SU-DHL-6 (cell line): ENCODE results near the gene DLD.

ENCODE experiments used
- H2AFZ ChIP-seq: fragments of 200-600 bp; sonication (generic); 2 replicates; pipeline ENCODE4 v1.6.1; 2014; ENCODE audit warnings: low read depth, mild to moderate bottlenecking, moderate library complexity, mixed read lengths, antibody characterized with exemption, low read length; ENCODE audit not compliant: severe bottlenecking
- H3F3A ChIP-seq: fragments of 200-600 bp; shearing (Covaris generic); 2 replicates; pipeline ENCODE4 v1.6.0; 2016; ENCODE audit warnings: antibody characterized with exemption, mild to moderate bottlenecking; ENCODE audit not compliant: insufficient read depth
- H3K27ac ChIP-seq: fragments of 200-600 bp; sonication (generic); 2 replicates; pipeline ENCODE4 v1.5.1; 2016; ENCODE audit warnings: low read depth, mild to moderate bottlenecking, low read length, moderate library complexity, mixed read lengths
- H3K27me3 ChIP-seq: fragments of 200-600 bp; sonication (generic), shearing (Covaris generic); 2 replicates; pipeline ENCODE4 v1.6.0; 2014; ENCODE audit warnings: mild to moderate bottlenecking, low read length
- H3K36me3 ChIP-seq: fragments of 200-600 bp; sonication (generic); 2 replicates; pipeline ENCODE4 v1.6.1; 2014; ENCODE audit warnings: mild to moderate bottlenecking, low read length, mixed read lengths
- H3K4me2 ChIP-seq: fragments of 300-600, 200-600 bp; shearing (Covaris generic), sonication (generic); 2 replicates; pipeline ENCODE4 v1.6.0; 2014; ENCODE audit warnings: low read length, low read depth, mild to moderate bottlenecking; ENCODE audit not compliant: poor library complexity, severe bottlenecking
- H3K4me3 ChIP-seq: fragments of 200-600 bp; sonication (generic); 2 replicates; pipeline ENCODE4 v1.5.1; 2014; ENCODE audit warnings: antibody characterized with exemption, low read length, mild to moderate bottlenecking, mixed read lengths; ENCODE audit not compliant: insufficient read depth, poor library complexity, severe bottlenecking
- H3K79me2 ChIP-seq: fragments of 200-600 bp; sonication (generic); 2 replicates; pipeline ENCODE4 v1.6.1; 2014; ENCODE audit warnings: mild to moderate bottlenecking, low read length, moderate library complexity; ENCODE audit not compliant: insufficient read depth
- H3K9ac ChIP-seq: fragments of 200-600 bp; sonication (generic); 2 replicates; pipeline ENCODE4 v1.7.0; 2014; ENCODE audit warnings: mild to moderate bottlenecking, low read length
- H3K9me2 ChIP-seq: fragments of 200-600 bp; sonication (generic); replicated peaks from 2 replicates; pipeline ENCODE4 v1.6.1; 2014; ENCODE audit warnings: low read length; ENCODE audit not compliant: insufficient read depth
- H3K9me3 ChIP-seq: fragments of 200-600 bp; sonication (generic); 2 replicates; pipeline ENCODE4 v1.6.1; 2014; ENCODE audit warnings: low read length, mixed read lengths; ENCODE audit not compliant: insufficient read depth
- H4K20me1 ChIP-seq: fragments of 200-600 bp; sonication (generic); 2 replicates; pipeline ENCODE4 v1.6.1; 2014; ENCODE audit warnings: low read depth, mild to moderate bottlenecking, antibody characterized with exemption, low read length, moderate library complexity, mixed read lengths
- EZH2phosphoT487 ChIP-seq: fragments of 200-600 bp; sonication (generic), shearing (Covaris generic); conservative IDR thresholded peaks from 2 replicates; pipeline ENCODE4 v1.6.1; 2018; ENCODE audit warnings: mild to moderate bottlenecking, antibody characterized with exemption, low read length, moderate library complexity, mixed read lengths
- TF ChIP-seq, protein P1 (sequence below): fragments of 200-600 bp; sonication (generic); IDR thresholded peaks from one replicate; pipeline ENCODE4 v1.5.1; 2017; ENCODE audit warnings: antibody characterized with exemption, mild to moderate bottlenecking, low read length, moderate library complexity; ENCODE audit not compliant: insufficient read depth, poor library complexity, severe bottlenecking

The DLD gene

DNA sequence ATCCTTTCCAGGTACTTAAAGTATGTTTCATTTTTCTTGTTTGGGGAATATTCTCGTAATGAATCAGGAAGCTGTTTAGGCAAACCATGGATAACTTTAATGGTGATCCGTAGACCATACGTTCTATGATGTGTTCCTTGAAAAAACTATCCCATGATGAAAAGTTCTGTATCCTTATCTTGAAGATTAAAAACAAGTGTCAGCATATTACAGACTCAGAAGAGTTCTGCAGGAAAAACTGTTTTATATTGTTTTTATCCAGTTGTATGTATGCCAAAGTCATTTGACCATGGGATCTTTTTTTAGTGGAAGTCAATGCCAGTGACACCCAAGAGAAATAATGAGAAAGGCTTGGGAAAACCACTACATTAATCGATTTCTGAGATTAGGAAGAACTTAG is 52.0 kb downstream of the DLD start:
- H3K9ac ChIP-seq, result no peak overlapping the region
- H3K36me3 ChIP-seq, result no peaks in the 10 kb centered on the region
- H3K27me3 ChIP-seq, result no peaks in the 10 kb centered on the region
- no peak overlapping the region for H2AFZ ChIP-seq
- H3K4me2 ChIP-seq, result no peak overlapping the region
- H3K4me3 ChIP-seq, result no peak overlapping the region
- no peaks in the 10 kb centered on the region for H3F3A ChIP-seq
- H4K20me1 ChIP-seq, result no peaks in the 10 kb centered on the region
- no peaks in the 10 kb centered on the region for H3K9me3 ChIP-seq
- no peak for TF ChIP-seq EZH2phosphoT487
- TF ChIP-seq, protein P1, sequence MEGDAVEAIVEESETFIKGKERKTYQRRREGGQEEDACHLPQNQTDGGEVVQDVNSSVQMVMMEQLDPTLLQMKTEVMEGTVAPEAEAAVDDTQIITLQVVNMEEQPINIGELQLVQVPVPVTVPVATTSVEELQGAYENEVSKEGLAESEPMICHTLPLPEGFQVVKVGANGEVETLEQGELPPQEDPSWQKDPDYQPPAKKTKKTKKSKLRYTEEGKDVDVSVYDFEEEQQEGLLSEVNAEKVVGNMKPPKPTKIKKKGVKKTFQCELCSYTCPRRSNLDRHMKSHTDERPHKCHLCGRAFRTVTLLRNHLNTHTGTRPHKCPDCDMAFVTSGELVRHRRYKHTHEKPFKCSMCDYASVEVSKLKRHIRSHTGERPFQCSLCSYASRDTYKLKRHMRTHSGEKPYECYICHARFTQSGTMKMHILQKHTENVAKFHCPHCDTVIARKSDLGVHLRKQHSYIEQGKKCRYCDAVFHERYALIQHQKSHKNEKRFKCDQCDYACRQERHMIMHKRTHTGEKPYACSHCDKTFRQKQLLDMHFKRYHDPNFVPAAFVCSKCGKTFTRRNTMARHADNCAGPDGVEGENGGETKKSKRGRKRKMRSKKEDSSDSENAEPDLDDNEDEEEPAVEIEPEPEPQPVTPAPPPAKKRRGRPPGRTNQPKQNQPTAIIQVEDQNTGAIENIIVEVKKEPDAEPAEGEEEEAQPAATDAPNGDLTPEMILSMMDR, result no peak
- H3K27ac ChIP-seq, result no peak overlapping the region
- H3K79me2 ChIP-seq, result no peaks in the 10 kb centered on the region
- no peaks in the 10 kb centered on the region for H3K9me2 ChIP-seq

DNA sequence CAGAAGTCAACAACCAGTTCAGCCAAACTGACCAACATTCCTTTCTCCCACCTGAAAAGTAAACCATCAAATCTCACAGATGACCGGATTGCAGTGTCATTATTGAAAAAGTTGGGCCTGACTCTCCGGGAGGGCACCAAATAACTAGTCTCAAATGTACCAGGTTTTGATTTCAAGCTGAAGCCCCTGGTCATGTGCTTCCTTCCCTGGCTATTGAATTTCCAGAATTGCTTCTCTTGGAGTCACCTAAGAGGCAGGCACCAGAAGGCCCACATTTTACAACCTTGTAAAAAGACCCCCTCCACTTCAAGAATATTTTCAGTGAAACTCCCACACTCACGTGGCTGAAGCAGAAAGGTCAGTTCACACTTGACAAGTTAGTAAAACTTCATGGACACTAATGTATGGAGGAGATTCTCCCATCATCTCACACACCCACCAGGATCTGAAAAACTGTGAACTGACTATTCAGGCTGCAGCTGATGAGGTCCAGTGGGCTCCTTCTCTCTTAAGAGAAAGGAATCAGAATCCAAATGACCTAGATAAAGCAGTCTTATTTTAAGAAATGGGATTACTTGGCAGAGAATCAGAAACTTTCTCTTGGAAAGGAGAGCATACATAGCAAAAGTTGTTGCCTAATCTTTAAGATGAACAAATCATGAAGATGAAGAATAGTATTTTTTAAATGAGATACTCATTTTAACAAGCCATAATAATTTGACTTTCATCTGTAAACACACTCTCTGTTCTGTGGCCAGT is 53.6 kb downstream of the DLD start:
- no peaks in the 10 kb centered on the region for H3K79me2 ChIP-seq
- no peak overlapping the region for H3K27ac ChIP-seq
- H3K4me3 ChIP-seq, result no peak overlapping the region
- no peak overlapping the region for H3K9ac ChIP-seq
- no peak overlapping the region for H2AFZ ChIP-seq
- H3F3A ChIP-seq, result no peaks in the 10 kb centered on the region
- H3K4me2 ChIP-seq, result no peak overlapping the region
- no peaks in the 10 kb centered on the region for H3K9me2 ChIP-seq
- no peaks in the 10 kb centered on the region for H3K9me3 ChIP-seq
- TF ChIP-seq EZH2phosphoT487, result no peak
- TF ChIP-seq, protein P1, result no peak
- H4K20me1 ChIP-seq, result no peaks in the 10 kb centered on the region
- H3K36me3 ChIP-seq, result no peaks in the 10 kb centered on the region
- H3K27me3 ChIP-seq, result no peaks in the 10 kb centered on the region

DNA sequence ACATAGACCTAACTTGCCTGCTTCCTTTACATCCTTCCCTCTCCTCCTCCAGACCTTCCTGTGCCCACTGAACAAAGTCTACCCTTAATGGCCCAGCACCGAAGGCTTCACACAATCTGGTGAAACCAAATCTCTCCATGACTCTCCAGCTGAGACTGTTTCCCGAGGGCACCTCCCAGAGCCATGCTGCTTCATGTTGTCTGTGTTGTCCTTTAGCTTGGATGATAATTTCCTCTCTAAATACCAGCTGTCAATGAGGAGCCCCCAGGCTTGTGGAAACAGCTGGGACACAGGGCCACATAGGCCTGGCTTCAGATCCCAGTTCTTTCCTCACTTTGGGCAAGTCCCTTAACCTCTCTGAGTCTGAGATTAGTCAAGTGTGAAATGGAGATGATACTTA is 54.3 kb downstream of the DLD start:
- Histone ChIP-seq H3K27me3 (no peaks in the 10 kb centered on the region), H3F3A (no peaks in the 10 kb centered on the region), H3K4me2 (no peak overlapping the region), H3K27ac (no peak overlapping the region), H3K36me3 (no peaks in the 10 kb centered on the region), H4K20me1 (no peaks in the 10 kb centered on the region), H2AFZ (no peak overlapping the region), H3K4me3 (no peak overlapping the region), H3K79me2 (no peaks in the 10 kb centered on the region), H3K9me3 (no peaks in the 10 kb centered on the region), H3K9me2 (no peaks in the 10 kb centered on the region), H3K9ac (no peak overlapping the region)
- TF ChIP-seq, protein P1, result no peak
- no peak for TF ChIP-seq EZH2phosphoT487
